Hematopoietic multipotent progenitor cell treated with erythropoietin and hydrocortisone succinate and interleukin-3 and kit ligand, for 17 days (in vitro differentiated cells): ENCODE results near the gene AGAP4.
"Not testable (repeated sequence)": the region's sequence is repeated elsewhere in the genome, so short reads cannot be mapped to it uniquely, and the experiment has no call there.

Experiments
- DNase-seq: peaks from one replicate; pipeline ENCODE4 v3.0.0-alpha.2; 2015; ENCODE audit warnings: low spot score

Gene AGAP4

GRCh38 chr10:45847400-45847799, at the start of gene AGAP4:
TSS of gene AGAP4 (minus strand) at chr10:45847500. CDS start at chr10:45847347, 153 bp downstream.
- DNase-seq: not testable (repeated sequence)

- not testable (repeated sequence) for DNase-seq
Measured at GRCh38 chr10:45890721-45891120, 43.4 kb upstream of the AGAP4 start.

- DNase-seq: peak; percentile 2
Measured at GRCh38 chr10:45889539-45890230, 42.4 kb upstream of the AGAP4 start.

GRCh38 chr10:45882880-45883279, 35.6 kb upstream of the AGAP4 start:
- DNase-seq: not testable (repeated sequence)

GRCh38 chr10:45865404-45865803, 18.1 kb upstream of the AGAP4 start:
- not testable (repeated sequence) for DNase-seq

GRCh38 chr10:45864264-45864663, 17.0 kb upstream of the AGAP4 start:
- DNase-seq: not testable (repeated sequence)

- DNase-seq: peak; percentile 6
Measured at GRCh38 chr10:45863632-45864031, 16.3 kb upstream of the AGAP4 start.

- DNase-seq: not testable (repeated sequence)
Measured at GRCh38 chr10:45857931-45858330, 10.6 kb upstream of the AGAP4 start.

GRCh38 chr10:45848467-45848866, 1.2 kb upstream of the AGAP4 start:
- peak; percentile 69 for DNase-seq

- DNase-seq: not testable (repeated sequence)
Measured at GRCh38 chr10:45822918-45823317, 24.4 kb downstream of the AGAP4 start.

- not testable (repeated sequence) for DNase-seq
Measured at GRCh38 chr10:45820107-45820830, 27.0 kb downstream of the AGAP4 start.

- DNase-seq: no peak
Measured at GRCh38 chr10:45819552-45819951, 27.7 kb downstream of the AGAP4 start.

GRCh38 chr10:45817912-45818311, 29.4 kb downstream of the AGAP4 start:
- no peak for DNase-seq

- no peak for DNase-seq
Measured at GRCh38 chr10:45817130-45817859, 30.0 kb downstream of the AGAP4 start.

- DNase-seq: not testable (repeated sequence)
Measured at GRCh38 chr10:45814146-45814545, 33.2 kb downstream of the AGAP4 start.

GRCh38 chr10:45812959-45813358, 34.3 kb downstream of the AGAP4 start:
- not testable (repeated sequence) for DNase-seq

- no peak for DNase-seq
Measured at GRCh38 chr10:45811075-45811474, 36.2 kb downstream of the AGAP4 start.

GRCh38 chr10:45809837-45810236, 37.5 kb downstream of the AGAP4 start:
- DNase-seq: peak; percentile 59

- DNase-seq: not testable (repeated sequence)
Measured at GRCh38 chr10:45804996-45805395, 42.3 kb downstream of the AGAP4 start.

- DNase-seq: not testable (repeated sequence)
Measured at GRCh38 chr10:45803060-45804010, 44.0 kb downstream of the AGAP4 start.

- not testable (repeated sequence) for DNase-seq
Measured at GRCh38 chr10:45794761-45795160, 52.5 kb downstream of the AGAP4 start.
